HepG2 (cell line): ENCODE measurements around the gene GPATCH4. TPM values are rescaled to one million over a fixed set of nuclear protein-coding genes. Genes with fewer than 3 reads are reported as not detected.

ENCODE experiments used
- EHMT2 ChIP-seq: fragments of 200-600 bp; sonication (generic); IDR thresholded peaks from 2 replicates; pipeline ENCODE4 v1.7.0; 2017; ENCODE audit warnings: antibody characterized with exemption, low read depth, low read length, borderline replicate concordance
- ELF1 ChIP-seq: sonication (generic); formaldehyde crosslinking; IDR thresholded peaks from 2 replicates; pipeline ENCODE4 v1.4.0; 2020; ENCODE audit warnings: missing genetic modification reagents
- JARID2 ChIP-seq: sonication (generic); formaldehyde crosslinking; IDR thresholded peaks from 2 replicates; pipeline ENCODE4 v1.8.1; 2023; ENCODE audit warnings: missing genetic modification reagents, inconsistent platforms; ENCODE audit not compliant: insufficient replicate concordance
- KLF13 ChIP-seq: sonication (generic); formaldehyde crosslinking; IDR thresholded peaks from 2 replicates; pipeline ENCODE4 v1.4.0; 2020; ENCODE audit warnings: mild to moderate bottlenecking, missing genetic modification reagents
- MIER3 ChIP-seq: IDR thresholded peaks from 2 replicates; pipeline ENCODE4 v1.6.1; 2016; ENCODE audit warnings: missing compliant biosample characterization, borderline replicate concordance
- NBN ChIP-seq: fragments of 450-650 bp; conservative IDR thresholded peaks from 2 replicates; pipeline ENCODE4 v1.6.1; 2017
- PTBP1 ChIP-seq: fragments of 200-400 bp; formaldehyde crosslinking; IDR thresholded peaks from 2 replicates; pipeline ENCODE4 v1.6.1; 2018; ENCODE audit warnings: low read length, low read depth; ENCODE audit not compliant: poor library complexity, severe bottlenecking
- SNAI1 ChIP-seq: sonication (generic); formaldehyde crosslinking; IDR thresholded peaks from 2 replicates; pipeline ENCODE4 v1.5.0; 2020; ENCODE audit warnings: mild to moderate bottlenecking, missing genetic modification reagents, borderline replicate concordance
- SRSF4 ChIP-seq: fragments of 200-400 bp; formaldehyde crosslinking; IDR thresholded peaks from one replicate; pipeline ENCODE4 v1.6.1; 2018; ENCODE audit warnings: mild to moderate bottlenecking, low read depth, low read length, moderate library complexity; ENCODE audit not compliant: poor library complexity, severe bottlenecking
- ZBTB44 ChIP-seq: sonication (generic); formaldehyde crosslinking; IDR thresholded peaks from 2 replicates; pipeline ENCODE4 v1.4.0; 2020; ENCODE audit warnings: missing genetic modification reagents
- ZNF430 ChIP-seq: sonication (generic); formaldehyde crosslinking; IDR thresholded peaks from 2 replicates; pipeline ENCODE4 v1.9.0; 2021; ENCODE audit warnings: mild to moderate bottlenecking, missing genetic modification reagents
- ZNF687 ChIP-seq: sonication (generic); formaldehyde crosslinking; IDR thresholded peaks from 2 replicates; pipeline ENCODE4 v1.5.1; 2020; ENCODE audit warnings: mild to moderate bottlenecking, missing genetic modification reagents, moderate library complexity
- ZNF709 ChIP-seq: sonication (generic); formaldehyde crosslinking; IDR thresholded peaks from 2 replicates; pipeline ENCODE4 v1.5.0; 2020; ENCODE audit warnings: mild to moderate bottlenecking, missing genetic modification reagents
- polyA plus RNA-seq, 8 experiments: library from polyadenylated mRNA; depleted of rRNA in 3 of 8; stranded (reverse) in 7 of 8; unstranded in 1 of 8; fragments of >200 nt; fragmentation: Illumina TruSeq in 4 of 8; extraction: Trizol in 4 of 8; gene quantifications; 2 replicates each; pipeline versions ENCODE4 v1.2.1 to v1.2.3, GENCODE V29; 2011 to 2016; ENCODE audit warnings: low read depth in 4 of 8, missing spikeins in 1 of 8, mixed read lengths in 1 of 8; ENCODE audit not compliant: insufficient read depth in 1 of 8
- total RNA-seq, 5 experiments: library from RNA; depleted of rRNA; stranded (reverse); fragments of >200 nt; fragmentation: Illumina TruSeq; extraction: Trizol; gene quantifications; 2 replicates each; pipeline ENCODE4 v1.2.3, GENCODE V29; 2016; ENCODE audit warnings: low read depth in 1 of 5
- TF ChIP-seq, protein P1 (sequence below): sonication (generic); formaldehyde crosslinking; IDR thresholded peaks from 2 replicates; pipeline ENCODE4 v1.4.0; 2020; ENCODE audit warnings: missing genetic modification reagents, mild to moderate bottlenecking, borderline replicate concordance
- TF ChIP-seq, protein P2 (sequence below): IDR thresholded peaks from 2 replicates; pipeline ENCODE4 v1.6.1; 2016
- TF ChIP-seq, protein P3 (sequence below): IDR thresholded peaks from 2 replicates; pipeline ENCODE4 v1.6.1; 2016; ENCODE audit warnings: missing biosample characterization, missing genetic modification reagents, low read depth

Gene GPATCH4
- total and polyA plus RNA-seq, 2 of the 13 experiments (the other 11 are each of a cell fraction or from before 2014, with no cell fraction given): 19.2 to 37.9 TPM

- TF ChIP-seq EHMT2 (no peak), JARID2 (no peak), ELF1 (CRISPR knock-in tag) (peak; percentile 94), ZBTB44 (CRISPR knock-in tag) (no peak), ZNF709 (CRISPR knock-in tag) (no peak), NBN (no peak), SRSF4 (no peak), MIER3 (CRISPR knock-in tag) (no peak), PTBP1 (no peak), KLF13 (no peak), ZNF430 (CRISPR knock-in tag) (no peak), ZNF687 (CRISPR knock-in tag) (peak; percentile 76), SNAI1 (CRISPR knock-in tag) (no peak)
- TF ChIP-seq, protein P1, sequence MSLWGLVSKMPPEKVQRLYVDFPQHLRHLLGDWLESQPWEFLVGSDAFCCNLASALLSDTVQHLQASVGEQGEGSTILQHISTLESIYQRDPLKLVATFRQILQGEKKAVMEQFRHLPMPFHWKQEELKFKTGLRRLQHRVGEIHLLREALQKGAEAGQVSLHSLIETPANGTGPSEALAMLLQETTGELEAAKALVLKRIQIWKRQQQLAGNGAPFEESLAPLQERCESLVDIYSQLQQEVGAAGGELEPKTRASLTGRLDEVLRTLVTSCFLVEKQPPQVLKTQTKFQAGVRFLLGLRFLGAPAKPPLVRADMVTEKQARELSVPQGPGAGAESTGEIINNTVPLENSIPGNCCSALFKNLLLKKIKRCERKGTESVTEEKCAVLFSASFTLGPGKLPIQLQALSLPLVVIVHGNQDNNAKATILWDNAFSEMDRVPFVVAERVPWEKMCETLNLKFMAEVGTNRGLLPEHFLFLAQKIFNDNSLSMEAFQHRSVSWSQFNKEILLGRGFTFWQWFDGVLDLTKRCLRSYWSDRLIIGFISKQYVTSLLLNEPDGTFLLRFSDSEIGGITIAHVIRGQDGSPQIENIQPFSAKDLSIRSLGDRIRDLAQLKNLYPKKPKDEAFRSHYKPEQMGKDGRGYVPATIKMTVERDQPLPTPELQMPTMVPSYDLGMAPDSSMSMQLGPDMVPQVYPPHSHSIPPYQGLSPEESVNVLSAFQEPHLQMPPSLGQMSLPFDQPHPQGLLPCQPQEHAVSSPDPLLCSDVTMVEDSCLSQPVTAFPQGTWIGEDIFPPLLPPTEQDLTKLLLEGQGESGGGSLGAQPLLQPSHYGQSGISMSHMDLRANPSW (CRISPR knock-in tag): no peak; the same call in 1 of the 2 replicates
- TF ChIP-seq, protein P2, sequence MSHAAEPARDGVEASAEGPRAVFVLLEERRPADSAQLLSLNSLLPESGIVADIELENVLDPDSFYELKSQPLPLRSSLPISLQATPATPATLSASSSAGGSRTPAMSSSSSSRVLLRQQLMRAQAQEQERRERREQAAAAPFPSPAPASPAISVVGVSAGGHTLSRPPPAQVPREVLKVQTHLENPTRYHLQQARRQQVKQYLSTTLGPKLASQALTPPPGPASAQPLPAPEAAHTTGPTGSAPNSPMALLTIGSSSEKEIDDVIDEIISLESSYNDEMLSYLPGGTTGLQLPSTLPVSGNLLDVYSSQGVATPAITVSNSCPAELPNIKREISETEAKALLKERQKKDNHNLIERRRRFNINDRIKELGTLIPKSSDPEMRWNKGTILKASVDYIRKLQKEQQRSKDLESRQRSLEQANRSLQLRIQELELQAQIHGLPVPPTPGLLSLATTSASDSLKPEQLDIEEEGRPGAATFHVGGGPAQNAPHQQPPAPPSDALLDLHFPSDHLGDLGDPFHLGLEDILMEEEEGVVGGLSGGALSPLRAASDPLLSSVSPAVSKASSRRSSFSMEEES: 0 out of 2 replicates have a peak, but pooled peaks have one; percentile 43
- TF ChIP-seq, protein P3, sequence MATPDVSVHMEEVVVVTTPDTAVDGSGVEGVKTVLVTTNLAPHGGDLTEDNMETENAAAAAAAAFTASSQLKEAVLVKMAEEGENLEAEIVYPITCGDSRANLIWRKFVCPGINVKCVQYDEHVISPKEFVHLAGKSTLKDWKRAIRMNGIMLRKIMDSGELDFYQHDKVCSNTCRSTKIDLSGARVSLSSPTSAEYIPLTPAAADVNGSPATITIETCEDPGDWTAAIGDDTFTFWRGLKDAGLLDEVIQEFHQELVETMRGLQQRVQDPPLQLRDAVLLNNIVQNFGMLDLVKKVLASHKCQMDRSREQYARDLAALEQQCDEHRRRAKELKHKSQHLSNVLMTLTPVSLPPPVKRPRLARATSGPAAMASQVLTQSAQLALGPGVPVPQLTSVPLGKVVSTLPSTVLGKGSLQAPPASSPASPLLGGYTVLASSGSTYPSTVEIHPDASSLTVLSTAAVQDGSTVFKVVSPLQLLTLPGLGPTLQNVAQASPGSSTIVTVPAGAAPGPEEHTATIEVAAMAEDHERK: peak; percentile 58; the same call in 1 of the 2 replicates
These were observed 29.2 kb downstream of the GPATCH4 start, which contains the start of gene IQGAP3 (continued) for GRCh38 chr1:156571919-156572662.
